ENCODE results near the gene IL2RA. TPM values are rescaled to one million over a fixed set of nuclear protein-coding genes. Genes with fewer than 3 reads are reported as not detected.
"Not testable (repeated sequence)": the region's sequence is repeated elsewhere in the genome, so short reads cannot be mapped to it uniquely, and the experiment has no call there.

Gene IL2RA
- total RNA-seq, 1 donor from 2014 or later, result not detected

- Mint-ChIP-seq H3K4me3 (ENCODE audit: unreplicated experiment) (no peak overlapping the region), H3K36me3 (ENCODE audit: low read depth, unreplicated experiment) (peaks cover 3% of the 10 kb centered on the region), H3K9me3 (ENCODE audit: unreplicated experiment) (no peaks in the 10 kb centered on the region), H3K4me1 (ENCODE audit: unreplicated experiment) (no peaks in the 10 kb centered on the region), H3K27ac (ENCODE audit: unreplicated experiment) (no peak overlapping the region), H3K27me3 (ENCODE audit: unreplicated experiment) (peaks cover 2% of the 10 kb centered on the region)
- no peak for DNase-seq (ENCODE audit: low spot score)
- no peak for TF ChIP-seq CTCF (IDR thresholded peaks at IDR 0.05; ENCODE audit: unreplicated experiment)
These were observed 53.0 kb downstream of the IL2RA start for GRCh38 chr10:6009150-6009549.

GRCh38 chr10:6008497-6009142, 53.5 kb downstream of the IL2RA start:
- no peak overlapping the region for H3K27ac Mint-ChIP-seq (ENCODE audit: unreplicated experiment)
- DNase-seq (ENCODE audit: low spot score), result no peak
- H3K36me3 Mint-ChIP-seq (ENCODE audit: low read depth, unreplicated experiment), result peaks cover 3% of the 10 kb centered on the region
- H3K4me1 Mint-ChIP-seq (ENCODE audit: unreplicated experiment), result no peaks in the 10 kb centered on the region
- no peaks in the 10 kb centered on the region for H3K9me3 Mint-ChIP-seq (ENCODE audit: unreplicated experiment)
- no peak overlapping the region for H3K4me3 Mint-ChIP-seq (ENCODE audit: unreplicated experiment)
- no peak for TF ChIP-seq CTCF (IDR thresholded peaks at IDR 0.05; ENCODE audit: unreplicated experiment)
- peaks cover 2% of the 10 kb centered on the region for H3K27me3 Mint-ChIP-seq (ENCODE audit: unreplicated experiment)

- H3K27ac Mint-ChIP-seq (ENCODE audit: unreplicated experiment), result no peak overlapping the region
- H3K36me3 Mint-ChIP-seq (ENCODE audit: low read depth, unreplicated experiment), result peaks cover 3% of the 10 kb centered on the region
- H3K27me3 Mint-ChIP-seq (ENCODE audit: unreplicated experiment), result peaks cover 2% of the 10 kb centered on the region
- no peak for TF ChIP-seq CTCF (IDR thresholded peaks at IDR 0.05; ENCODE audit: unreplicated experiment)
- no peak overlapping the region for H3K4me3 Mint-ChIP-seq (ENCODE audit: unreplicated experiment)
- H3K4me1 Mint-ChIP-seq (ENCODE audit: unreplicated experiment), result no peaks in the 10 kb centered on the region
- no peak for DNase-seq (ENCODE audit: low spot score)
- H3K9me3 Mint-ChIP-seq (ENCODE audit: unreplicated experiment), result no peaks in the 10 kb centered on the region
These were observed 55.2 kb downstream of the IL2RA start for GRCh38 chr10:6006991-6007390.

- Mint-ChIP-seq H3K27me3 (ENCODE audit: unreplicated experiment) (peaks cover 2% of the 10 kb centered on the region), H3K4me1 (ENCODE audit: unreplicated experiment) (no peaks in the 10 kb centered on the region), H3K27ac (ENCODE audit: unreplicated experiment) (no peak overlapping the region), H3K9me3 (ENCODE audit: unreplicated experiment) (no peaks in the 10 kb centered on the region), H3K36me3 (ENCODE audit: low read depth, unreplicated experiment) (peaks cover 3% of the 10 kb centered on the region), H3K4me3 (ENCODE audit: unreplicated experiment) (no peak overlapping the region)
- no peak for DNase-seq (ENCODE audit: low spot score)
- TF ChIP-seq CTCF (IDR thresholded peaks at IDR 0.05; ENCODE audit: unreplicated experiment), result no peak
These were observed 55.6 kb downstream of the IL2RA start for GRCh38 chr10:6006546-6006945.

GRCh38 chr10:6005856-6006395, 56.2 kb downstream of the IL2RA start:
- no peak for TF ChIP-seq CTCF (IDR thresholded peaks at IDR 0.05; ENCODE audit: unreplicated experiment)
- H3K4me1 Mint-ChIP-seq (ENCODE audit: unreplicated experiment), result no peaks in the 10 kb centered on the region
- H3K36me3 Mint-ChIP-seq (ENCODE audit: low read depth, unreplicated experiment), result peaks cover 3% of the 10 kb centered on the region

GRCh38 chr10:6005161-6005804, 56.9 kb downstream of the IL2RA start:
- DNase-seq (ENCODE audit: low spot score); H3K27ac Mint-ChIP-seq (ENCODE audit: unreplicated experiment): not testable (repeated sequence)

More at GRCh38 chr10:6005856-6006395, 56.2 kb downstream of the IL2RA start:
- Mint-ChIP-seq H3K9me3 (ENCODE audit: unreplicated experiment) (no peaks in the 10 kb centered on the region), H3K27ac (ENCODE audit: unreplicated experiment) (no peak overlapping the region), H3K27me3 (ENCODE audit: unreplicated experiment) (peaks cover 2% of the 10 kb centered on the region), H3K4me3 (ENCODE audit: unreplicated experiment) (no peak overlapping the region)
- no peak for DNase-seq (ENCODE audit: low spot score)

More at GRCh38 chr10:6005161-6005804, 56.9 kb downstream of the IL2RA start:
- not testable (repeated sequence) for H3K4me1 Mint-ChIP-seq (ENCODE audit: unreplicated experiment); H3K27me3 Mint-ChIP-seq (ENCODE audit: unreplicated experiment); H3K9me3 Mint-ChIP-seq (ENCODE audit: unreplicated experiment); H3K4me3 Mint-ChIP-seq (ENCODE audit: unreplicated experiment); H3K36me3 Mint-ChIP-seq (ENCODE audit: low read depth, unreplicated experiment)

Measured in endothelial cell (in vitro differentiated cells).